ENCODE results near the gene MIR17HG.

GRCh38 chr13:91351980-91352379, 4.5 kb downstream of the MIR17HG start:
- TF ChIP-seq CTCF (IDR thresholded peaks at IDR 0.05) = no peak
- TF ChIP-seq POLR2AphosphoS5 (IDR thresholded peaks at IDR 0.05; ENCODE audit: low read depth, low read length) = no peak
- no peak for TF ChIP-seq USF1 (IDR thresholded peaks at IDR 0.05; ENCODE audit: borderline replicate concordance, low read depth)

All from SK-N-SH (cell line).